Prostate gland (tissue), 2 donors: ENCODE results near the gene ZNF132. TPM values are rescaled to one million over a fixed set of nuclear protein-coding genes. Genes with fewer than 3 reads are reported as not detected.

Experiments used
- DNase-seq: peaks from one replicate; pipeline ENCODE4 v3.0.0-alpha.2; 2019; ENCODE audit warnings: low spot score
- H3K27ac ChIP-seq, 2 donors: fragments of 200-600 bp; sonication (generic); 2 replicates each; pipeline ENCODE4 v1.5.1; 2017 to 2019
- H3K27me3 ChIP-seq: fragments of 200-600 bp; sonication (generic); replicated peaks from 2 replicates; pipeline ENCODE4 v1.5.1; 2019; ENCODE audit not compliant: insufficient read depth
- H3K36me3 ChIP-seq, 2 donors: fragments of 200-600 bp; sonication (generic); 1 replicate in 1 of 2; 2 replicates in 1 of 2; pipeline versions ENCODE4 v1.5.1 to v1.8.1; 2017 to 2019
- H3K4me1 ChIP-seq: fragments of 200-600 bp; sonication (generic); replicated peaks from 2 replicates; pipeline ENCODE4 v1.5.1; 2019
- H3K4me3 ChIP-seq, 2 donors: fragments of 200-600 bp; sonication (generic); 2 replicates each; pipeline ENCODE4 v1.5.1; 2017 to 2019
- H3K9me3 ChIP-seq: fragments of 200-600 bp; sonication (generic); 2 replicates; pipeline ENCODE4 v1.5.1; 2017
- CTCF ChIP-seq, 4 experiments: fragments of 200-600 bp in 2 of 4; fragments of 450-650 bp in 2 of 4; sonication (generic) in 2 of 4; IDR thresholded peaks; 1 replicate in 3 of 4; 2 replicates in 1 of 4; pipeline ENCODE4 v1.5.1; 2016 to 2019; ENCODE audit warnings: antibody characterized with exemption in 4 of 4, mild to moderate bottlenecking in 2 of 4, moderate library complexity in 2 of 4
- POLR2A ChIP-seq: fragments of 450-650 bp; IDR thresholded peaks from one replicate; pipeline ENCODE4 v1.6.1; 2016; ENCODE audit warnings: antibody characterized with exemption, mild to moderate bottlenecking
- POLR2AphosphoS5 ChIP-seq: sonication (generic); formaldehyde crosslinking; IDR thresholded peaks from one replicate; pipeline ENCODE4 v1.6.1; 2017; ENCODE audit warnings: antibody characterized with exemption
- WGBS: methylation state at CpG from one replicate; pipeline ENCODE4 v1.1.5; 2018; 5-methylcytosine and 5-hydroxymethylcytosine counted together
- intact Hi-C: fragments of 100-400 bp; cut with DNase I; formaldehyde crosslinking; loops from one replicate; pipeline ENCODE4 v1.14.2; 2022
- microRNA-seq: library from miRNA; unstranded; fragments of <30 nt; microRNA quantifications from one replicate; pipeline ENCODE4, GENCODE V29; 2016
- small RNA-seq, 2 donors: library from RNA; depleted of rRNA; stranded (forward); fragments of <200 nt; gene quantifications; one replicate each; pipeline ENCODE3, GENCODE V24; 2016
- total RNA-seq, 2 donors: library from RNA; depleted of rRNA; stranded (reverse); fragments of >200 nt; gene quantifications; one replicate each; pipeline ENCODE4 v1.1.0, GENCODE V29; 2016

The ZNF132 gene
- total RNA-seq, 2 donors from 2014 or later, result 8.1 to 12.2 TPM

- WGBS, result 9% methylated on average over 21 of the region's 36 CpGs
Observed at GRCh38 chr19:58385891-58386575, 53.9 kb downstream of the ZNF132 start.

GRCh38 chr19:58385313-58385890 lies 54.6 kb downstream of the ZNF132 start:
- H3K4me1 ChIP-seq, result peaks cover 12% of the 10 kb centered on the region
- TF ChIP-seq CTCF (IDR thresholded peaks at IDR 0.05) (no peak), POLR2AphosphoS5 (no peak), POLR2A (no peak)
- intact Hi-C loops, result no loop called here
- WGBS, result 63% methylated on average over 9 of the region's 9 CpGs
- H3K36me3 ChIP-seq, result no peaks in the 10 kb centered on the region
- no peaks in the 10 kb centered on the region for H3K9me3 ChIP-seq
- H3K27ac ChIP-seq, result peak overlapping the region; percentile 92 to 94
- H3K4me3 ChIP-seq, result peak overlapping the region in 1 of 2 donors; percentile 67
- H3K27me3 ChIP-seq, result no peaks in the 10 kb centered on the region
- DNase-seq, result no peak

More at GRCh38 chr19:58385891-58386575, 53.9 kb downstream of the ZNF132 start:
- Histone ChIP-seq H3K27ac (peak overlapping the region; percentile 92 to 94), H3K9me3 (no peaks in the 10 kb centered on the region), H3K4me3 (peak overlapping the region; percentile 53 to 67), H3K27me3 (no peaks in the 10 kb centered on the region), H3K36me3 (no peaks in the 10 kb centered on the region), H3K4me1 (peaks cover 12% of the 10 kb centered on the region)
- intact Hi-C loops, result no loop called here
- TF ChIP-seq POLR2A, result no peak
- no peak for TF ChIP-seq POLR2AphosphoS5
- no peak for TF ChIP-seq CTCF (IDR thresholded peaks at IDR 0.05)
- no peak for DNase-seq

- peaks cover 12% of the 10 kb centered on the region for H3K4me1 ChIP-seq
- DNase-seq, result no peak
- no peak overlapping the region for H3K27ac ChIP-seq
- H3K9me3 ChIP-seq, result no peaks in the 10 kb centered on the region
- intact Hi-C loops, result no loop called here
- TF ChIP-seq POLR2AphosphoS5 (no peak), CTCF (IDR thresholded peaks at IDR 0.05) (no peak), POLR2A (no peak)
- H3K4me3 ChIP-seq, result no peak overlapping the region
- WGBS, result 93% methylated on average over 6 of the region's 6 CpGs
- no peaks in the 10 kb centered on the region for H3K27me3 ChIP-seq
- no peaks in the 10 kb centered on the region for H3K36me3 ChIP-seq
Observed at GRCh38 chr19:58382997-58383603, 56.9 kb downstream of the ZNF132 start.

Small RNAs within 50 kb of the gene (microRNA-seq; reads per million reads assigned to microRNA genes)
- 1.1 reads per million, percentile 11 among the genes with 10 or more reads in this experiment for gene MIR4754

Small RNAs within 50 kb of the gene (small RNA-seq; reads per million reads assigned to genes)
- gene MIR4754 (0 to 0.10 reads per million in 2 donors), gene RNU6-1337P (0 reads per million in 2 donors)

Other genes starting within 250 kb of the ZNF132 start
- 10 to 100 TPM; 56.9 to 87.4 TPM for gene ZNF544, start 211.2 kb downstream of the ZNF132 start, total RNA-seq
- 1 to 10 TPM; 6.1 to 9.3 TPM for gene ZNF8, start 161.2 kb downstream of the ZNF132 start, total RNA-seq
- 10 to 100 TPM; 40.1 to 54.5 TPM for gene ERVK3-1, start 134.8 kb downstream of the ZNF132 start, total RNA-seq
- 1 to 10 TPM; 2.7 to 4.1 TPM for gene ZSCAN22, start 113.2 kb downstream of the ZNF132 start, total RNA-seq
- 10 to 100 TPM in 1 of 2 donors, 1 to 10 TPM in 1; 5.6 to 25.6 TPM for gene A1BG, start 86.7 kb downstream of the ZNF132 start, total RNA-seq
- gene ZNF497, start 77.4 kb downstream of the ZNF132 start, total RNA-seq, result 10 to 100 TPM in 1 of 2 donors, 1 to 10 TPM in 1; 6.6 to 11.0 TPM
- gene ZNF837, start 59.1 kb downstream of the ZNF132 start, total RNA-seq, result 10 to 100 TPM; 12.2 to 15.7 TPM
- 1,000 to 10,000 TPM; 1,184 to 2,289 TPM for gene RPS5, start 52.9 kb downstream of the ZNF132 start, total RNA-seq
- gene RNF225, start 44.5 kb downstream of the ZNF132 start, total RNA-seq, result 1 to 10 TPM in 1 of 2 donors, under 1 TPM in 1; 0.62 to 7.0 TPM
- gene ZNF584, start 31.5 kb downstream of the ZNF132 start, total RNA-seq, result 10 to 100 TPM; 10.8 to 19.4 TPM
- gene ZNF324B, start 11.5 kb upstream of the ZNF132 start, total RNA-seq, result 10 to 100 TPM; 10.8 to 16.4 TPM
- 10 to 100 TPM; 22.9 to 27.1 TPM for gene ZNF324, start 26.9 kb upstream of the ZNF132 start, total RNA-seq
- 10 to 100 TPM; 37.8 to 38.0 TPM for gene ZNF446, start 36.2 kb upstream of the ZNF132 start, total RNA-seq
- gene SLC27A5, start 71.8 kb upstream of the ZNF132 start, total RNA-seq, result 10 to 100 TPM in 1 of 2 donors, 1 to 10 TPM in 1; 6.6 to 20.7 TPM
- 10 to 100 TPM; 22.0 to 24.0 TPM for gene ZBTB45, start 79.7 kb upstream of the ZNF132 start, total RNA-seq
- 100 to 1,000 TPM; 237 to 374 TPM for gene TRIM28, start 103.9 kb upstream of the ZNF132 start, total RNA-seq
- gene CHMP2A, start 115.0 kb upstream of the ZNF132 start, total RNA-seq, result 100 to 1,000 TPM; 102 to 126 TPM
- gene UBE2M, start 118.5 kb upstream of the ZNF132 start, total RNA-seq, result 10 to 100 TPM; 27.7 to 44.2 TPM
- gene MZF1, start 133.2 kb upstream of the ZNF132 start, total RNA-seq, result 10 to 100 TPM; 47.5 to 67.3 TPM